Renal cortex interstitium (tissue), 11 donors: ENCODE results near the gene TOP3B. TPM values are rescaled to one million over a fixed set of nuclear protein-coding genes. Genes with fewer than 3 reads are reported as not detected.

Experiments
- DNase-seq, 11 donors: peaks; one replicate each; pipeline ENCODE4 v3.0.0-alpha.2; 2013; ENCODE audit warnings: low read depth in 9 of 11, low spot score in 4 of 11; ENCODE audit errors: extremely low read depth in 1 of 11
- polyA plus RNA-seq, 3 donors: library from polyadenylated mRNA; unstranded; fragments of 120-200 nt; gene quantifications; one replicate each; pipeline ENCODE4 v1.2.1, GENCODE V29; 2013; ENCODE audit not compliant: insufficient read length in 3 of 3

Gene TOP3B
- polyA plus RNA-seq, 3 donors: 25.2 to 62.7 (median 27.7) TPM

- DNase-seq: no peak
Measured at GRCh38 chr22:21968452-21969129, 14.0 kb downstream of the TOP3B start.

GRCh38 chr22:21967693-21968271 is 14.8 kb downstream of the TOP3B start:
- no peak for DNase-seq

- no peak for DNase-seq
Measured at GRCh38 chr22:21966643-21967516, 15.7 kb downstream of the TOP3B start.

GRCh38 chr22:21965762-21966288 is 16.8 kb downstream of the TOP3B start:
- no peak for DNase-seq

- DNase-seq: no peak
Measured at GRCh38 chr22:21964918-21965484, 17.6 kb downstream of the TOP3B start.

GRCh38 chr22:21964234-21964633 is 18.4 kb downstream of the TOP3B start:
- no peak for DNase-seq

- DNase-seq: no peak
Measured at GRCh38 chr22:21963790-21964211, 18.8 kb downstream of the TOP3B start.

GRCh38 chr22:21963286-21963685 is 19.3 kb downstream of the TOP3B start:
- no peak for DNase-seq

GRCh38 chr22:21962655-21962949 is 20.0 kb downstream of the TOP3B start:
- DNase-seq: no peak

GRCh38 chr22:21961886-21962654 is 20.5 kb downstream of the TOP3B start:
- no peak for DNase-seq

GRCh38 chr22:21961127-21961867 is 21.3 kb downstream of the TOP3B start:
- DNase-seq: no peak

GRCh38 chr22:21960200-21961126 is 22.1 kb downstream of the TOP3B start:
- DNase-seq: no peak

GRCh38 chr22:21959274-21960074 is 23.1 kb downstream of the TOP3B start:
- DNase-seq: no peak

GRCh38 chr22:21958360-21959273 is 24.0 kb downstream of the TOP3B start:
- DNase-seq: no peak
